HEK293 (cell line): Measurements from ENCODE around the gene SIL1.

Source experiments
- CTCF ChIA-PET: fragments of 350-600 bp; formaldehyde crosslinking; extraction: SDS; loops from one replicate; lab custom pipeline; 2021; ENCODE audit warnings: antibody characterized with exemption; lab: Yijun Ruan, JAX
- POLR2A ChIA-PET: fragments of 300-600 bp; formaldehyde crosslinking; extraction: SDS; loops from one replicate; lab custom pipeline; 2020; ENCODE audit warnings: antibody characterized with exemption, inconsistent platforms; lab: Yijun Ruan, JAX
- H3K27ac ChIP-seq: fragments of 200-500 bp; sonication (Bioruptor generic); 2 replicates; pipeline ENCODE4 v1.5.1; 2014; ENCODE audit warnings: low read depth, low read length, control low read depth, inconsistent platforms; ENCODE audit errors: extremely low read depth
- H3K36me3 ChIP-seq, 2 experiments: fragments of 200-500 bp in 1 of 2; sonication (Bioruptor generic) in 1 of 2; 1 replicate in 1 of 2; 2 replicates in 1 of 2; pipeline ENCODE4 v1.5.1; 2014 to 2017; ENCODE audit warnings: inconsistent platforms in 2 of 2, low read length in 2 of 2; ENCODE audit not compliant: control insufficient read depth in 2 of 2, insufficient read depth in 1 of 2
- H3K4me1 ChIP-seq: fragments of 200-500 bp; sonication (Bioruptor generic); 2 replicates; pipeline ENCODE4 v1.5.1; 2014; ENCODE audit warnings: mild to moderate bottlenecking, low read length, inconsistent platforms; ENCODE audit not compliant: control insufficient read depth, insufficient read depth
- H3K4me3 ChIP-seq: 2 replicates; pipeline ENCODE4 v1.5.1; 2011; ENCODE audit warnings: low read depth, mild to moderate bottlenecking, control low read depth, low read length, moderate library complexity
- H3K9me3 ChIP-seq: fragments of 200-500 bp; sonication (Bioruptor generic); 2 replicates; pipeline ENCODE4 v1.5.1; 2014; ENCODE audit warnings: low read depth, low read length, inconsistent platforms; ENCODE audit not compliant: control insufficient read depth, insufficient read depth
- CTCF ChIP-seq: fragments of 450-650 bp; formaldehyde crosslinking; IDR thresholded peaks from 2 replicates; pipeline ENCODE4 v1.5.1; 2016; ENCODE audit warnings: missing biosample characterization, missing genetic modification characterization
- GFI1B ChIP-seq: fragments of 450-650 bp; formaldehyde crosslinking; IDR thresholded peaks from 2 replicates; pipeline ENCODE4 v1.5.1; 2016; ENCODE audit warnings: missing biosample characterization, missing genetic modification characterization
- GLIS1 ChIP-seq: fragments of 450-650 bp; formaldehyde crosslinking; IDR thresholded peaks from 2 replicates; pipeline ENCODE4 v1.5.1; 2016; ENCODE audit warnings: missing biosample characterization, missing genetic modification characterization
- GLIS2 ChIP-seq: fragments of 450-650 bp; formaldehyde crosslinking; IDR thresholded peaks from 2 replicates; pipeline ENCODE4 v1.5.1; 2016; ENCODE audit warnings: missing biosample characterization, missing genetic modification characterization
- HOXC10 ChIP-seq: sonication (generic); formaldehyde crosslinking; IDR thresholded peaks from 2 replicates; pipeline ENCODE4 v1.8.1; 2023; ENCODE audit warnings: mild to moderate bottlenecking, missing genetic modification reagents
- IKZF3 ChIP-seq: fragments of 450-650 bp; IDR thresholded peaks from 2 replicates; pipeline ENCODE4 v1.5.0; 2018; ENCODE audit warnings: missing biosample characterization, mild to moderate bottlenecking, missing genetic modification characterization, moderate library complexity
- KLF1 ChIP-seq: fragments of 450-650 bp; formaldehyde crosslinking; IDR thresholded peaks from 2 replicates; pipeline ENCODE4 v1.5.1; 2016; ENCODE audit warnings: missing biosample characterization, missing genetic modification characterization
- KLF17 ChIP-seq: fragments of 450-650 bp; formaldehyde crosslinking; IDR thresholded peaks from 2 replicates; pipeline ENCODE4 v1.5.1; 2016; ENCODE audit warnings: missing biosample characterization, missing genetic modification characterization
- KLF7 ChIP-seq: fragments of 450-650 bp; formaldehyde crosslinking; IDR thresholded peaks from 2 replicates; pipeline ENCODE4 v1.5.1; 2016; ENCODE audit warnings: missing biosample characterization, missing genetic modification characterization, borderline replicate concordance
- KLF9 ChIP-seq: fragments of 450-650 bp; formaldehyde crosslinking; IDR thresholded peaks from 2 replicates; pipeline ENCODE4 v1.5.1; 2016; ENCODE audit warnings: missing biosample characterization, missing genetic modification characterization, low read depth
- OSR2 ChIP-seq: fragments of 450-650 bp; formaldehyde crosslinking; IDR thresholded peaks from 2 replicates; pipeline ENCODE4 v1.5.1; 2016; ENCODE audit warnings: missing biosample characterization, missing genetic modification characterization
- RBAK ChIP-seq: fragments of 450-650 bp; formaldehyde crosslinking; IDR thresholded peaks from 2 replicates; pipeline ENCODE4 v1.5.1; 2016; ENCODE audit warnings: missing biosample characterization, missing genetic modification characterization
- SCRT1 ChIP-seq: fragments of 450-650 bp; formaldehyde crosslinking; IDR thresholded peaks from 2 replicates; pipeline ENCODE4 v1.5.1; 2016; ENCODE audit warnings: missing biosample characterization, missing genetic modification characterization, borderline replicate concordance
- SETDB1 ChIP-seq: IDR thresholded peaks from one replicate; pipeline ENCODE4 v1.6.1; 2017; ENCODE audit warnings: mild to moderate bottlenecking, low read length, moderate library complexity, mixed read lengths; ENCODE audit not compliant: insufficient read length
- SP7 ChIP-seq: fragments of 450-650 bp; formaldehyde crosslinking; IDR thresholded peaks from 2 replicates; pipeline ENCODE4 v1.5.1; 2016; ENCODE audit warnings: missing biosample characterization, missing genetic modification characterization
- ZBTB48 ChIP-seq: fragments of 450-650 bp; formaldehyde crosslinking; IDR thresholded peaks from 2 replicates; pipeline ENCODE4 v1.5.1; 2016; ENCODE audit warnings: missing biosample characterization, missing genetic modification characterization
- ZBTB49 ChIP-seq: fragments of 450-650 bp; formaldehyde crosslinking; IDR thresholded peaks from 2 replicates; pipeline ENCODE4 v1.5.1; 2016; ENCODE audit warnings: missing biosample characterization, missing genetic modification characterization, low read depth
- ZBTB7A ChIP-seq: fragments of 450-650 bp; formaldehyde crosslinking; IDR thresholded peaks from 2 replicates; pipeline ENCODE4 v1.5.1; 2016; ENCODE audit warnings: low read depth, missing biosample characterization, missing genetic modification characterization
- ZNF157 ChIP-seq: fragments of 450-650 bp; formaldehyde crosslinking; IDR thresholded peaks from 2 replicates; pipeline ENCODE4 v1.5.1; 2016; ENCODE audit warnings: missing biosample characterization, missing genetic modification characterization
- ZNF24 ChIP-seq: fragments of 450-650 bp; formaldehyde crosslinking; IDR thresholded peaks from 2 replicates; pipeline ENCODE4 v1.5.1; 2016; ENCODE audit warnings: missing biosample characterization, missing genetic modification characterization
- ZNF341 ChIP-seq: fragments of 450-650 bp; formaldehyde crosslinking; IDR thresholded peaks from 2 replicates; pipeline ENCODE4; 2016; ENCODE audit warnings: low read depth, missing biosample characterization, missing genetic modification characterization
- ZNF433 ChIP-seq: fragments of 450-650 bp; formaldehyde crosslinking; IDR thresholded peaks from 2 replicates; pipeline ENCODE4 v1.5.1; 2016; ENCODE audit warnings: missing biosample characterization, missing genetic modification characterization, low read depth
- ZNF510 ChIP-seq: fragments of 450-650 bp; formaldehyde crosslinking; IDR thresholded peaks from 2 replicates; pipeline ENCODE4 v1.5.1; 2018; ENCODE audit warnings: mild to moderate bottlenecking, missing genetic modification characterization, missing biosample characterization; ENCODE audit not compliant: insufficient replicate concordance
- ZNF623 ChIP-seq: fragments of 450-650 bp; formaldehyde crosslinking; IDR thresholded peaks from 2 replicates; pipeline ENCODE4 v1.5.1; 2016; ENCODE audit warnings: missing biosample characterization, missing genetic modification characterization
- ZNF629 ChIP-seq: fragments of 450-650 bp; formaldehyde crosslinking; IDR thresholded peaks from 2 replicates; pipeline ENCODE4 v1.5.1; 2017; ENCODE audit warnings: missing biosample characterization, missing genetic modification characterization
- ZNF677 ChIP-seq: fragments of 450-650 bp; IDR thresholded peaks from 2 replicates; pipeline ENCODE4 v1.5.0; 2018; ENCODE audit warnings: missing biosample characterization, mild to moderate bottlenecking, missing genetic modification characterization, moderate library complexity
- TF ChIP-seq, protein P1 (sequence below): fragments of 450-650 bp; IDR thresholded peaks from 2 replicates; pipeline ENCODE4 v1.5.1; 2018; ENCODE audit warnings: missing biosample characterization, mild to moderate bottlenecking, missing genetic modification characterization

The SIL1 gene

GRCh38 chr5:139140591-139141071 is 57.5 kb downstream of the SIL1 start:
- no peaks in the 10 kb centered on the region for H3K9me3 ChIP-seq
- no peaks in the 10 kb centered on the region for H3K36me3 ChIP-seq
- no peak for TF ChIP-seq OSR2
- no peak for TF ChIP-seq ZBTB7A (tag by site-specific recombination)
- TF ChIP-seq ZBTB49 (tag by site-specific recombination): no peak
- no peak for TF ChIP-seq SCRT1 (tag by site-specific recombination)
- no peak for TF ChIP-seq IKZF3 (tag by site-specific recombination)
- no peak for TF ChIP-seq ZNF677 (tag by site-specific recombination)
- TF ChIP-seq KLF9 (tag by site-specific recombination): no peak
- no peak for TF ChIP-seq ZNF24 (tag by site-specific recombination)
- TF ChIP-seq RBAK (tag by site-specific recombination): no peak
- no peak for TF ChIP-seq ZNF157 (tag by site-specific recombination)
- no peak for TF ChIP-seq KLF7 (tag by site-specific recombination)
- CTCF ChIA-PET: interaction anchor here (0.6 to 1.7 kb wide), 3 partner anchors 29 to 625 kb away, joined by 3 to 5 read pairs (median 3); no protein-coding TSS in a partner anchor
- H3K27ac ChIP-seq: no peak overlapping the region
- H3K4me1 ChIP-seq: 0 out of 2 replicates have a peak, but pooled peaks cover 6% of the 10 kb centered on the region
- POLR2A ChIA-PET: interaction anchor here (0.7 kb wide), 1 partner anchor 443 kb away, joined by 4 read pairs; no protein-coding TSS in a partner anchor
- no peak overlapping the region for H3K4me3 ChIP-seq

DNA sequence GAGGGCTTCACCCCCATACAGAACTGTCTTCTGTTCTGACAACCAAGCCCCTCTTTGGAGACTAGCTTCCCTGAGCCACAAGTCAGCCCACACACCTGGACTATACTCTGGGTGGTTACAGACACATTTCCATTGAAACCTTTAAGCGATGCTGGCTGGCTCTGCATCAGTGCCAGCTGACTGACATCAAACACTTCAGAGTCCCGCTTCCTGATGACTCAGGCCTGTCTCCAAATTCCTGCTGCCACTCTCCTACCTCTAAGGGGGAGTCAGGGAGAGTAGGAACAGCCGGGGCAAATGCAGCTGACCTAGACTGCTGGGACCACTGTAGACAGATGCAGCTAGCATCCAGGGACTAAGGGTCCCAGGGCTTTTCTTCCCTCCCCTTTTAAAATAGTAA is 59.4 kb downstream of the SIL1 start:
- Histone ChIP-seq H3K27ac (no peak overlapping the region), H3K4me1 (peaks cover 6% of the 10 kb centered on the region; the same call in 1 of the 2 replicates), H3K4me3 (no peak overlapping the region), H3K9me3 (no peaks in the 10 kb centered on the region), H3K36me3 (no peaks in the 10 kb centered on the region)
- ChIA-PET POLR2A (interaction anchor here (1.5 kb wide), 1 partner anchor 60 kb away, joined by 7 read pairs; the partner anchor contains the start of gene SIL1), CTCF (interaction anchor here (0.6 to 1.5 kb wide), 10 partner anchors 8 to 494 kb away, joined by 3 to 6 read pairs (median 4); no protein-coding TSS in a partner anchor)
- TF ChIP-seq GLIS2 (tag by site-specific recombination) (no peak), ZNF623 (no peak), ZNF341 (tag by site-specific recombination) (0 out of 2 replicates have a peak, but pooled peaks have one; percentile 19), SETDB1 (no peak), HOXC10 (CRISPR knock-in tag) (no peak), RBAK (tag by site-specific recombination) (no peak), ZNF510 (tag by site-specific recombination) (no peak), GLIS1 (tag by site-specific recombination) (no peak), KLF17 (no peak), GFI1B (no peak), CTCF (tag by site-specific recombination) (no peak), ZNF629 (tag by site-specific recombination) (no peak), ZNF433 (tag by site-specific recombination) (no peak), IKZF3 (tag by site-specific recombination) (peak; percentile 28; the same call in 1 of the 2 replicates), SP7 (0 out of 2 replicates have a peak, but pooled peaks have one; percentile 20), ZBTB48 (tag by site-specific recombination) (0 out of 2 replicates have a peak, but pooled peaks have one; percentile 23), KLF1 (tag by site-specific recombination) (no peak)
- TF ChIP-seq, protein P1, sequence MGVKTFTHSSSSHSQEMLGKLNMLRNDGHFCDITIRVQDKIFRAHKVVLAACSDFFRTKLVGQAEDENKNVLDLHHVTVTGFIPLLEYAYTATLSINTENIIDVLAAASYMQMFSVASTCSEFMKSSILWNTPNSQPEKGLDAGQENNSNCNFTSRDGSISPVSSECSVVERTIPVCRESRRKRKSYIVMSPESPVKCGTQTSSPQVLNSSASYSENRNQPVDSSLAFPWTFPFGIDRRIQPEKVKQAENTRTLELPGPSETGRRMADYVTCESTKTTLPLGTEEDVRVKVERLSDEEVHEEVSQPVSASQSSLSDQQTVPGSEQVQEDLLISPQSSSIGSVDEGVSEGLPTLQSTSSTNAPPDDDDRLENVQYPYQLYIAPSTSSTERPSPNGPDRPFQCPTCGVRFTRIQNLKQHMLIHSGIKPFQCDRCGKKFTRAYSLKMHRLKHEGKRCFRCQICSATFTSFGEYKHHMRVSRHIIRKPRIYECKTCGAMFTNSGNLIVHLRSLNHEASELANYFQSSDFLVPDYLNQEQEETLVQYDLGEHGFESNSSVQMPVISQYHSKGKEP: no peak
